Activated CD4-positive, alpha-beta T cell treated with anti-CD3 and anti-CD28 coated beads for 36 hours (primary cell): ENCODE measurements around the gene MVB12B. TPM values are rescaled to one million over a fixed set of nuclear protein-coding genes. Genes with fewer than 3 reads are reported as not detected.
A peak's percentile ranks its signal among the peaks of the same experiment; 100 is the strongest.
"Not testable (repeated sequence)": the region's sequence is repeated elsewhere in the genome, so short reads cannot be mapped to it uniquely, and the experiment has no call there.

Experiments
- ATAC-seq: fragments of 200-7000 bp; cut with Tn5 transposase; one replicate; pipeline ENCODE4 v1.10.0; 2021; ENCODE audit warnings: mild to moderate bottlenecking, moderate library complexity
- CTCF ChIA-PET: fragments of 350-600 bp; sonication (Branson Sonifier 250); formaldehyde crosslinking; loops from one replicate; lab custom pipeline; 2021; ENCODE audit warnings: antibody characterized with exemption; lab: Charles Lee
- POLR2A ChIA-PET: fragments of 350-600 bp; sonication (Branson Sonifier 250); formaldehyde crosslinking; loops from one replicate; lab custom pipeline; 2021; ENCODE audit warnings: antibody characterized with exemption, inconsistent platforms; lab: Charles Lee
- DNase-seq: peaks from one replicate; pipeline ENCODE4 v3.0.0-alpha.2; 2020
- H3K27ac Mint-ChIP-seq: one replicate; pipeline ENCODE4 v1.8.0; 2021; ENCODE audit warnings: mixed read lengths
- H3K27me3 Mint-ChIP-seq: one replicate; pipeline ENCODE4 v1.8.0; 2021; ENCODE audit warnings: mixed read lengths
- H3K36me3 Mint-ChIP-seq: one replicate; pipeline ENCODE4 v1.8.0; 2021; ENCODE audit warnings: low read depth, mixed read lengths
- H3K4me1 Mint-ChIP-seq: one replicate; pipeline ENCODE4 v1.8.0; 2021; ENCODE audit warnings: mixed read lengths
- H3K4me3 Mint-ChIP-seq: one replicate; pipeline ENCODE4 v1.8.0; 2021; ENCODE audit warnings: mild to moderate bottlenecking, moderate library complexity, mixed read lengths
- H3K9me3 Mint-ChIP-seq: one replicate; pipeline ENCODE4 v1.8.0; 2021; ENCODE audit warnings: low read depth, mixed read lengths
- intact Hi-C, 2 experiments: fragments of 100-400 bp; cut with DNase I in 1 of 2; cut with micrococcal nuclease in 1 of 2; formaldehyde crosslinking; loops; one replicate each; pipeline versions ENCODE4 v1.14.2 to v1.15.1; 2022 to 2024; cut with DNase I, micrococcal nuclease
- total RNA-seq, 2 experiments: library from RNA; stranded (reverse); gene quantifications; one replicate each; pipeline ENCODE4 v1.2.3, GENCODE V29; 2021

Gene MVB12B, protein sequence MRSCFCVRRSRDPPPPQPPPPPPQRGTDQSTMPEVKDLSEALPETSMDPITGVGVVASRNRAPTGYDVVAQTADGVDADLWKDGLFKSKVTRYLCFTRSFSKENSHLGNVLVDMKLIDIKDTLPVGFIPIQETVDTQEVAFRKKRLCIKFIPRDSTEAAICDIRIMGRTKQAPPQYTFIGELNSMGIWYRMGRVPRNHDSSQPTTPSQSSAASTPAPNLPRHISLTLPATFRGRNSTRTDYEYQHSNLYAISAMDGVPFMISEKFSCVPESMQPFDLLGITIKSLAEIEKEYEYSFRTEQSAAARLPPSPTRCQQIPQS
- total RNA-seq = 1 to 10 TPM; 3.0 TPM

- ChIA-PET POLR2A (no interaction called here), CTCF (interaction anchor here (0.7 to 1.7 kb wide), 6 partner anchors 13 to 918 kb away, joined by 3 to 10 read pairs (median 3); no protein-coding TSS in a partner anchor)
- Mint-ChIP-seq H3K27ac (peak within 1 kb of the TSS; percentile 47), H3K4me3 (peak within 1 kb of the TSS; percentile 63), H3K27me3 (peaks cover 2% of the 10 kb centered on the region), H3K4me1 (peaks cover 31% of the 10 kb centered on the region), H3K9me3 (peaks cover 2% of the 10 kb centered on the region), H3K36me3 (peaks cover 2% of the 10 kb centered on the region)
- DNase-seq (peak; percentile 68), ATAC-seq (peak; percentile 75)
- intact Hi-C loops = loop anchor here in 1 of 2 experiments (2.0 kb wide), 2 partner anchors 72 to 144 kb away; no protein-coding TSS in a partner anchor
Measured at GRCh38 chr9:126326228-126327005, at the start of gene MVB12B. Gene MVB12B, plus strand, starts transcription at chr9:126326829. Its CDS starts 101 bp downstream, at chr9:126326930.

DNA sequence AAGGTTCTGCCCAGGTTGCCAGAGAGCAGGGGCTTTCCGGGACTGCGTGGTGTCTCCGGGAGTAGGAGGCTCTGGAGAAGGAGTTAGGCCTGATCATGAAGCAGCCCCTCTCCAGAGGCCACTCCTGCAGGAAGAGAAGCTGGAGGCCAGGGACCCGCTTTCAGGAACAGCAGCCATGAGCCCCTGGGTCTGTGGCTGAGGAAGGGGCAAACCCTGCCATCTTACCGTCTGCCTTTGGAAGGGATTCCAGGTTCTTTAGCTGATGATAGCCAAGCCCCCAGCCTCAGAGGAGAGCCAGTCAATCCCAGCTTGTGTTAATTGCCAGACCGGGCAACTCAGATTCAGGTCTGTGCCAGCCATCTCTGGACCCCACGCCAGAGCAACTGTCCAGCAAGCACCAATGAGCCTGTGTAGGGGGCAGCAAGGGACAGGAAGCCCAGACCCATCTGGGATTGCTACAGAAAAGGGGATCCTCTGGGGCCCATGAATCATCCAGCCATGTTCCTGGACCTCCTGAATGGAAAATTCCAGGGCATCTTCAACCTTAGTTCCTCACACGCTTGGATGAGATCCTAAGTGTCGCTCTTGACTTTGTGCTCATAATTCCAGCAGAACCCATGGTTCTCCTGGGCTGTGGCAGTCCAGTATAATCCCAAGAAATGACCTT lies 42.7 kb upstream of the MVB12B start:
- ChIA-PET CTCF (no interaction called here), POLR2A (no interaction called here)
- DNase-seq (no peak), ATAC-seq (no peak)
- Mint-ChIP-seq H3K4me3 (no peak overlapping the region), H3K36me3 (no peaks in the 10 kb centered on the region), H3K27me3 (peaks cover 7% of the 10 kb centered on the region), H3K9me3 (peaks cover under 1% of the 10 kb centered on the region), H3K4me1 (no peaks in the 10 kb centered on the region), H3K27ac (no peak overlapping the region)
- intact Hi-C loops = no loop called here

- CTCF ChIA-PET = not testable (repeated sequence)
Measured at GRCh38 chr9:126285652-126286051, 41.0 kb upstream of the MVB12B start.

DNA sequence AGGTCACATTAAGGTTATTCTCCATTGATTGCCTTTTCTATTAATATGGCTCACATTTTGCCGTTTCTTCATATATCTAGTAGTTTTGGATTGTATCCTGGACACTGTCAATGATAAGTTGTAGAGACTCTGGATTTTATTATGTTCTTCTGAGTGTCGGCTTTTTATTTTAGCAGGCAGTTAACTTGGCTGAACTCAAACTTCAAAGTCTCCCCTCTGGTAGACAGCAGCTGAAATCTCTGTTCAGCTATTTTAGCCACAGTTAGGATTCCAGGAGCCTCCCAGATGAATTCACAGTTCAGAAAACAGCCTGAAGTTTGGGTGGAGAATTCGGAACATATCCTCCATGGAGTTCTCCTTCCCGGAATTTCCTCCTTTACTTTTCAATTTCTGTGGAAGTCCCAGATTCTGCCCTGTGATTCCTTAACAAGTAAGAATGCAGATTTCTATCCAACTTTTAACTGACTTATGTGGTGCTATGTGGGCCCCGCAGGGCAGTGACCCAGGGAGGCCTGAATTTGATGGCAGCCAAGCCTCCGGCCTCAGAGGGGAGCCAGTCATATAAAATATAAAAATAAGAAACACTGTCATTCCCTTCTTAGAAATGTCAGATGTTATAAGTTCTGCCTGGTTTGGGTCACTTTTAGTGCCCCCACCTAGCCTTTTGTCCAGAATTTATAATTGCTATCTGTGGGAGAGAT lies 39.3 kb upstream of the MVB12B start:
- DNase-seq (no peak), ATAC-seq (no peak)
- Mint-ChIP-seq H3K36me3 (no peaks in the 10 kb centered on the region), H3K27me3 (peaks cover 7% of the 10 kb centered on the region), H3K4me1 (no peaks in the 10 kb centered on the region), H3K27ac (no peak overlapping the region), H3K4me3 (no peak overlapping the region), H3K9me3 (no peaks in the 10 kb centered on the region)
- ChIA-PET POLR2A (no interaction called here), CTCF (no interaction called here)
- intact Hi-C loops = no loop called here

More at GRCh38 chr9:126285652-126286051, 41.0 kb upstream of the MVB12B start:
- intact Hi-C loops, H3K4me1 Mint-ChIP-seq, H3K9me3 Mint-ChIP-seq, DNase-seq, H3K36me3 Mint-ChIP-seq, H3K4me3 Mint-ChIP-seq, H3K27ac Mint-ChIP-seq, ATAC-seq, POLR2A ChIA-PET, H3K27me3 Mint-ChIP-seq: not testable (repeated sequence)

GRCh38 chr9:126290871-126291270 lies 35.8 kb upstream of the MVB12B start:
- Mint-ChIP-seq H3K36me3 (no peaks in the 10 kb centered on the region), H3K9me3 (no peaks in the 10 kb centered on the region), H3K27me3 (peaks cover 8% of the 10 kb centered on the region), H3K27ac (no peak overlapping the region), H3K4me1 (no peaks in the 10 kb centered on the region), H3K4me3 (no peak overlapping the region)
- ChIA-PET POLR2A (no interaction called here), CTCF (interaction anchor here (0.9 kb wide), 1 partner anchor 209 kb away, joined by 3 read pairs; no protein-coding TSS in a partner anchor)
- DNase-seq = no peak
- ATAC-seq = no peak
- intact Hi-C loops = loop anchor here in 1 of 2 experiments (5.0 kb wide), 1 partner anchor 884 kb away; no protein-coding TSS in a partner anchor

DNA sequence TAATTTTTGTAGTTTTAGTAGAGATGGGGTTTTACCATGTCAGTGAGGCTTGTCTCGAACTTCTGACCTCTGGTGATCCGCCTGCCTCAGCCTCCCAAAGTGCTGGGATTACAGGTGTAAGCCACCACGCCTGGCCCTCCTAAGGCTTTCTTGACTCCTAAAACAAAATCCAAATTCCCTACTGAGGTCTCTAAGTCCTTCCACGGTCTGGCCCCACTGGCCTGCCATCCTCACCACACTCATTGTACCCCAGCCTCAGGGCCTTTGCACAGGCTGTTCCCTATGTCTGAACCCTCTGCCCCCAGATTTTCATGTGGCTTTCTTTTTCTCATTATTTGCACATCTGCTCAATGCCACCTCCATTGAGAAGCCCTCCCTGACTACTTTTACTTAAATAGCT lies 34.7 kb upstream of the MVB12B start:
- Mint-ChIP-seq H3K4me3 (no peak overlapping the region), H3K27me3 (peaks cover 7% of the 10 kb centered on the region), H3K27ac (no peak overlapping the region), H3K36me3 (no peaks in the 10 kb centered on the region), H3K9me3 (no peaks in the 10 kb centered on the region), H3K4me1 (no peaks in the 10 kb centered on the region)
- CTCF ChIA-PET = no interaction called here
- ATAC-seq (no peak), DNase-seq (no peak)
- POLR2A ChIA-PET = no interaction called here
- intact Hi-C loops = loop anchor here in 1 of 2 experiments (5.0 kb wide), 1 partner anchor 885 kb away; no protein-coding TSS in a partner anchor

DNA sequence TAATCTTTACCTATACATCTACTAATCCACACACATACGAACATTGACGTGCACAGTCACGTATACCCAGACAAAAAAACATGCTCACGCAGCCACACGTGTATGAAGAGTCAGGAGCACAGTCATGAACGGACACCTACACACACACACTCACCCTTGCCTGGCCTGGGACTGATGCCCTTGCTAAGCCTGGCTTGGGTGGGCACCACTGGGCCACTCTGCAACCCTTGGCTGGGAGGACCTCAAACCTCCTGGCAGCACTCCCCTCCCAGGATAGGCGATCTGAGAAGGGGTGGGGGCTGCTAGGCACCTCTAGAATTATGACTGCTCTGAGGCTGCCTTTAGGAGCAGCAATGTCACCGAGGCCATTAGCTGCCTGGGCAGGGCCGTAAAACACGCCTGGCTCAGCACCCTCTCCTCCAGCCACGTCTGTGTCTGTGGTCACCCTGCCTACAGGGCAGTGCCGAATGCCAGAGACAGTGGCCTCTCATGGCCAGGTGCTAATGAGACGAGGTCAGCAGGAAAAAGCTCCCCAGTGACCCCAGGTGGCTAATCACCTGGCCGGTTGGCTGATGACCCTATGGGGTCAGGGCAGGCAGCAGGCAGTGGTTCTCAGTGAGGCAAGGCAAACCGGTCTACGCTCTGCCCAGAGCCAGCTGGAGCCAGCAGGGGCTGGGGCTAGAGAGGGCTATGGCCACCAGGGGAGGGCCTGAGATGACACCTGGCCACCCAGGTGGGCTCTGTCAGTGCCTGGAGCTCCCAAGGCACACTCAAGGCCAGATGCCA lies 33.7 kb upstream of the MVB12B start:
- intact Hi-C loops = loop anchor here in 1 of 2 experiments (5.0 kb wide), 1 partner anchor 886 kb away; no protein-coding TSS in a partner anchor
- Mint-ChIP-seq H3K4me1 (no peaks in the 10 kb centered on the region), H3K9me3 (no peaks in the 10 kb centered on the region), H3K4me3 (no peak overlapping the region), H3K36me3 (no peaks in the 10 kb centered on the region), H3K27ac (no peak overlapping the region), H3K27me3 (peaks cover 7% of the 10 kb centered on the region)
- no peak for DNase-seq
- CTCF ChIA-PET = no interaction called here
- ATAC-seq = no peak
- POLR2A ChIA-PET = no interaction called here

DNA sequence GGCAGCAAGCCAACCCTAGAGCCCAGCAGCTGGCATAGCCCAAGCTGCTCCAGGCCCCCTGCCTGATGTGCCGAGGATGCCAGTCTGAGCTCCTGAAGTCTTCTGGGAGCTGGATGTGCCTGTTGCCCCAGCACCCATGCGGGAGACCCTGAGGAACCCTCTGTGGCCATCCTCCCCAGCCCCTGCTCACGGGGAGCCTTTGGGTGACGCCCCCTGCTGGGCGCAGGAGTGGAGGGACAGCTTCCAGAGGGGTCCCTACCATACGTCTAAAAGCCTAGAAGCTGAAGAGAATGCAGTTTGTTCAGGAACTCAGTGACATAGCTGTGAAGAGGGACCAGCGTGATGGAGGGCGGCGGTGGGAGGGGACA lies 33.1 kb upstream of the MVB12B start:
- H3K27me3 Mint-ChIP-seq = peaks cover 7% of the 10 kb centered on the region
- POLR2A ChIA-PET = no interaction called here
- CTCF ChIA-PET = interaction anchor here (0.7 to 1.0 kb wide), 2 partner anchors 11 to 61 kb away, joined by 4 to 5 read pairs; no protein-coding TSS in a partner anchor
- H3K27ac Mint-ChIP-seq = no peak overlapping the region
- no peaks in the 10 kb centered on the region for H3K4me1 Mint-ChIP-seq
- no peak for ATAC-seq
- peak; percentile 34 for DNase-seq
- no peaks in the 10 kb centered on the region for H3K36me3 Mint-ChIP-seq
- intact Hi-C loops = loop anchor here in 1 of 2 experiments (5.0 kb wide), 1 partner anchor 886 kb away; no protein-coding TSS in a partner anchor
- H3K9me3 Mint-ChIP-seq = no peaks in the 10 kb centered on the region
- no peak overlapping the region for H3K4me3 Mint-ChIP-seq

- Mint-ChIP-seq H3K4me3 (no peak overlapping the region), H3K36me3 (no peaks in the 10 kb centered on the region), H3K27ac (no peak overlapping the region), H3K4me1 (no peaks in the 10 kb centered on the region), H3K9me3 (no peaks in the 10 kb centered on the region), H3K27me3 (peaks cover 5% of the 10 kb centered on the region)
- intact Hi-C loops = loop anchor here in 1 of 2 experiments (5.0 kb wide), 1 partner anchor 887 kb away; no protein-coding TSS in a partner anchor
- ChIA-PET CTCF (interaction anchor here (0.9 to 1.0 kb wide), 2 partner anchors 10 to 18 kb away, joined by 4 to 5 read pairs; no protein-coding TSS in a partner anchor), POLR2A (no interaction called here)
- no peak for ATAC-seq
- DNase-seq = no peak
Measured at GRCh38 chr9:126294331-126295081, 32.1 kb upstream of the MVB12B start.

DNA sequence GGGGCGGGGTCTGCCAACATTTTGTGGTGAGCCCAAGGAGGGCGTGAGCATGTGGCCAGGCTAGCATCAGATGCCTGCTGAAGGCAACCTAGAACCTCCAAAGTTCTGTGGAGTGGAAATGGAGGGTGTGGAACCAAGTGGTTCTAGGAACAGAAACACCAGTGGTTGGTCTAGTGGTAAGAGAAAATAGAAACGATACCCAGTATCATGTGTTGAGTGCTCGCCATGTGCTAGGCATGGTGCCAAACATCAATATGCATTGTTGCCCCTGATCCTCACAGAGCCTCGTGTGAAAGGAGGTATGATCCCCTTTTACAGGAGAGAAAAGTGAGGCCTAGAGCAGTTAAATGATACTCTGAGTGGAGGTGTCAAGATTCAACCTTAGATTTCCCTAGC lies 31.5 kb upstream of the MVB12B start:
- intact Hi-C loops = no loop called here
- ATAC-seq = no peak
- Mint-ChIP-seq H3K4me3 (no peak overlapping the region), H3K36me3 (no peaks in the 10 kb centered on the region), H3K4me1 (no peaks in the 10 kb centered on the region), H3K9me3 (no peaks in the 10 kb centered on the region), H3K27ac (no peak overlapping the region), H3K27me3 (peaks cover 5% of the 10 kb centered on the region)
- POLR2A ChIA-PET = no interaction called here
- DNase-seq = no peak
- CTCF ChIA-PET = interaction anchor here (0.9 kb wide), 1 partner anchor 18 kb away, joined by 5 read pairs; no protein-coding TSS in a partner anchor
